Thyroid gland (tissue), 4 donors: ENCODE measurements around the gene SFN. TPM values are rescaled to one million over a fixed set of nuclear protein-coding genes. Genes with fewer than 3 reads are reported as not detected.

ENCODE experiments used
- DNase-seq, 2 donors: peaks; one replicate each; pipeline ENCODE4 v3.0.0-alpha.2; 2019
- H3K27ac ChIP-seq, 3 donors: fragments of 200-600 bp; sonication (generic); 1 replicate in 2 of 3; 2 replicates in 1 of 3; pipeline ENCODE4 v1.5.1; 2016 to 2019; ENCODE audit warnings: mild to moderate bottlenecking in 1 of 3, moderate library complexity in 1 of 3
- H3K27me3 ChIP-seq: fragments of 200-600 bp; sonication (generic); one replicate; pipeline ENCODE4 v1.5.1; 2019
- H3K36me3 ChIP-seq, 2 donors: fragments of 200-600 bp; sonication (generic); one replicate each; pipeline ENCODE4 v1.5.1; 2016 to 2019
- H3K4me1 ChIP-seq, 2 donors: fragments of 200-600 bp; sonication (generic); one replicate each; pipeline ENCODE4 v1.5.1; 2017 to 2019
- H3K4me3 ChIP-seq, 3 donors: fragments of 200-600 bp; sonication (generic); replicated peaks in 1 of 3; 1 replicate in 2 of 3; 2 replicates in 1 of 3; pipeline ENCODE4 v1.5.1; 2016; ENCODE audit warnings: mild to moderate bottlenecking in 1 of 3
- H3K9me3 ChIP-seq: fragments of 200-600 bp; sonication (generic); one replicate; pipeline ENCODE4 v1.5.1; 2017
- CTCF ChIP-seq, 6 experiments: fragments of 200-600 bp in 3 of 6; fragments of 450-650 bp in 3 of 6; sonication (generic) in 3 of 6; IDR thresholded peaks; one replicate each; pipeline ENCODE4 v1.5.1; 2016 to 2019; ENCODE audit warnings: antibody characterized with exemption in 6 of 6, mild to moderate bottlenecking in 2 of 6, inconsistent platforms in 1 of 6, moderate library complexity in 1 of 6
- POLR2A ChIP-seq, 2 donors: fragments of 450-650 bp; IDR thresholded peaks; one replicate each; pipeline ENCODE4 v1.6.1; 2017; ENCODE audit warnings: antibody characterized with exemption in 2 of 2, mild to moderate bottlenecking in 2 of 2, moderate library complexity in 1 of 2
- WGBS, 2 donors: methylation state at CpG; one replicate each; pipeline ENCODE4 v1.1.5; 2017; 5-methylcytosine and 5-hydroxymethylcytosine counted together
- intact Hi-C: fragments of 100-400 bp; cut with DNase I; formaldehyde crosslinking; loops from one replicate; pipeline ENCODE4 v1.15.1; 2023
- total RNA-seq, 4 donors: library from RNA; depleted of rRNA; stranded (reverse); fragments of >200 nt; gene quantifications; one replicate each; pipeline ENCODE4 v1.2.3, GENCODE V29; 2016

SFN gene
- total RNA-seq, 4 donors from 2014 or later, result 0.54 to 0.73 (median 0.54) TPM; not detected in 1

GRCh38 chr1:26848499-26848898 lies 14.4 kb upstream of the SFN start:
- Histone ChIP-seq H3K36me3 (peaks cover 38 to 70% of the 10 kb centered on the region in 2 donors), H3K9me3 (no peaks in the 10 kb centered on the region), H3K4me3 (no peak overlapping the region), H3K27me3 (no peaks in the 10 kb centered on the region), H3K4me1 (peaks cover 0 to 15% of the 10 kb centered on the region in 2 donors), H3K27ac (peak overlapping the region in 1 of 3 donors; percentile 39)
- 93 to 94% methylated on average over 8 to 10 of the region's 10 CpGs for WGBS, 2 donors
- intact Hi-C loops, result no loop called here
- TF ChIP-seq POLR2A (IDR thresholded peaks at IDR 0.05) (no peak), CTCF (IDR thresholded peaks at IDR 0.05) (no peak)
- DNase-seq, result no peak

- Histone ChIP-seq H3K4me3 (no peak overlapping the region), H3K4me1 (peaks cover 0 to 15% of the 10 kb centered on the region in 2 donors), H3K36me3 (peaks cover 44 to 72% of the 10 kb centered on the region in 2 donors), H3K27ac (peak overlapping the region in 1 of 3 donors; percentile 39), H3K27me3 (no peaks in the 10 kb centered on the region), H3K9me3 (no peaks in the 10 kb centered on the region)
- peak; percentile 22 to 42 for DNase-seq
- TF ChIP-seq CTCF (IDR thresholded peaks at IDR 0.05) (no peak), POLR2A (IDR thresholded peaks at IDR 0.05) (no peak)
- intact Hi-C loops, result no loop called here
- 66 to 74% methylated on average over 5 to 10 of the region's 10 CpGs for WGBS, 2 donors
Observed at GRCh38 chr1:26848941-26849774, 13.8 kb upstream of the SFN start.

- Histone ChIP-seq H3K4me1 (peaks cover 0 to 15% of the 10 kb centered on the region in 2 donors), H3K27ac (no peak overlapping the region), H3K36me3 (peaks cover 61 to 87% of the 10 kb centered on the region in 2 donors), H3K4me3 (no peak overlapping the region), H3K27me3 (no peaks in the 10 kb centered on the region), H3K9me3 (no peaks in the 10 kb centered on the region)
- no peak for DNase-seq
- intact Hi-C loops, result no loop called here
- 89 to 94% methylated on average over 12 of the region's 12 CpGs for WGBS, 2 donors
- TF ChIP-seq CTCF (IDR thresholded peaks at IDR 0.05) (no peak), POLR2A (IDR thresholded peaks at IDR 0.05) (no peak)
Observed at GRCh38 chr1:26851106-26851684, 11.8 kb upstream of the SFN start.

- WGBS, 2 donors, result 80 to 82% methylated on average over 9 of the region's 9 CpGs
- intact Hi-C loops, result no loop called here
- no peak overlapping the region for H3K27ac ChIP-seq
Observed at GRCh38 chr1:26852701-26853100, 10.2 kb upstream of the SFN start.

More at GRCh38 chr1:26852701-26853100, 10.2 kb upstream of the SFN start:
- no peaks in the 10 kb centered on the region for H3K27me3 ChIP-seq
- no peak overlapping the region for H3K4me3 ChIP-seq
- no peaks in the 10 kb centered on the region for H3K9me3 ChIP-seq
- TF ChIP-seq CTCF (IDR thresholded peaks at IDR 0.05) (no peak), POLR2A (IDR thresholded peaks at IDR 0.05) (no peak)
- no peak for DNase-seq
- peaks cover 0 to 15% of the 10 kb centered on the region in 2 donors for H3K4me1 ChIP-seq
- H3K36me3 ChIP-seq, result peaks cover 66 to 78% of the 10 kb centered on the region in 2 donors
